Pulmonary artery endothelial cell (primary cell): ENCODE data around the gene FCGR3B. TPM values are rescaled to one million over a fixed set of nuclear protein-coding genes. Genes with fewer than 3 reads are reported as not detected.

ENCODE experiments used
- total RNA-seq: library from RNA; depleted of rRNA; stranded (reverse); fragments of >200 nt; gene quantifications from 2 replicates; pipeline ENCODE4 v1.2.3, GENCODE V29; 2014

Gene FCGR3B
- total RNA-seq, 1 donor from 2014 or later, result not detected

Other genes starting within 250 kb of the FCGR3B start
- not detected in 2 replicates for gene FCGR2A, start 125.7 kb downstream of the FCGR3B start, total RNA-seq
- gene HSPA6, start 106.6 kb downstream of the FCGR3B start, total RNA-seq, result 0.13 and 0.95 TPM in 2 replicates
- not detected in 2 replicates for gene FCGR3A, start 81.4 kb downstream of the FCGR3B start, total RNA-seq
- gene FCGR2B, start 32.0 kb upstream of the FCGR3B start, total RNA-seq, result not detected in 2 replicates
- not detected in 2 replicates for gene FCRLA, start 76.1 kb upstream of the FCGR3B start, total RNA-seq
- 0.33 and 0.60 TPM in 2 replicates for gene FCRLB, start 90.4 kb upstream of the FCGR3B start, total RNA-seq
- gene DUSP12, start 118.6 kb upstream of the FCGR3B start, total RNA-seq, result 38.8 and 39.5 TPM in 2 replicates
- 51.0 and 54.6 TPM in 2 replicates for gene ATF6, start 135.1 kb upstream of the FCGR3B start, total RNA-seq